ENCODE results near the gene CIZ1.

GRCh38 chr9:128205296-128205944 is 14.0 kb upstream of the CIZ1 start:
- TF ChIP-seq, protein P1, sequence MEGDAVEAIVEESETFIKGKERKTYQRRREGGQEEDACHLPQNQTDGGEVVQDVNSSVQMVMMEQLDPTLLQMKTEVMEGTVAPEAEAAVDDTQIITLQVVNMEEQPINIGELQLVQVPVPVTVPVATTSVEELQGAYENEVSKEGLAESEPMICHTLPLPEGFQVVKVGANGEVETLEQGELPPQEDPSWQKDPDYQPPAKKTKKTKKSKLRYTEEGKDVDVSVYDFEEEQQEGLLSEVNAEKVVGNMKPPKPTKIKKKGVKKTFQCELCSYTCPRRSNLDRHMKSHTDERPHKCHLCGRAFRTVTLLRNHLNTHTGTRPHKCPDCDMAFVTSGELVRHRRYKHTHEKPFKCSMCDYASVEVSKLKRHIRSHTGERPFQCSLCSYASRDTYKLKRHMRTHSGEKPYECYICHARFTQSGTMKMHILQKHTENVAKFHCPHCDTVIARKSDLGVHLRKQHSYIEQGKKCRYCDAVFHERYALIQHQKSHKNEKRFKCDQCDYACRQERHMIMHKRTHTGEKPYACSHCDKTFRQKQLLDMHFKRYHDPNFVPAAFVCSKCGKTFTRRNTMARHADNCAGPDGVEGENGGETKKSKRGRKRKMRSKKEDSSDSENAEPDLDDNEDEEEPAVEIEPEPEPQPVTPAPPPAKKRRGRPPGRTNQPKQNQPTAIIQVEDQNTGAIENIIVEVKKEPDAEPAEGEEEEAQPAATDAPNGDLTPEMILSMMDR (IDR thresholded peaks at IDR 0.05) = no peak
- TF ChIP-seq CHD4 (IDR thresholded peaks at IDR 0.05; ENCODE audit: borderline replicate concordance) (no peak), RFX5 (IDR thresholded peaks at IDR 0.05) (no peak), BHLHE40 (IDR thresholded peaks at IDR 0.05; ENCODE audit: low read depth, low read length) (no peak), RAD21 (conservative IDR thresholded peaks at IDR 0.05 in 1 of 2, IDR thresholded peaks at IDR 0.05 in 1 of 2) (no peak)
